HG02571 (cell line): ENCODE results near the gene SMARCC2.
"Not testable (repeated sequence)": the region's sequence is repeated elsewhere in the genome, so short reads cannot be mapped to it uniquely, and the experiment has no call there.

Experiments used
- ATAC-seq: cut with Tn5 transposase; IDR thresholded peaks from one replicate; pipeline ENCODE4 v1.9.1; 2021; ENCODE audit warnings: mild to moderate bottlenecking, moderate library complexity; ENCODE audit not compliant: unreplicated experiment

Gene SMARCC2

DNA sequence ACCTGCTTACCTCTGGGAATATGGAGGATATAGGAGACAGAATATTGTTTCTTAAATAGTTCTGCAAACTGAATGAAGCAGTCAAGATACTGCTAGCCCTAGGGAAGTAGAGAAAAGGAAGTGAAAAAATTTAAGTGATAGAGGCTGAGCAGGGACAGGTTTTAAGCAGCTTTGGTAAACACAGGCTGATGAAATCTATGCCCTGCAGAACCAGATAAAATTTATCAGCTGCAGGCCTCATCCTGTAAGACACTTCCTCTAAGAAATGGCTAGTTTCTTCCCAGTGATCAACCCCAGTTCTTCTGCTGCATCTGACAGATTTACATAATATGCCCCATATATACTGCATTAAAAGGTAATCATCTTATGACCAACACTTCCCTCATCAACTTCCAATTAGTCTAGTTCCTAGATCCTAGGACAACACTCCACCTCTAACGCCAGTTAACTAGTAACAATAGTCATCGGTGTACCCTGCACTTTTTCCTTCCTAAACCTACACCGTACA lies 62.5 kb downstream of the SMARCC2 start:
- ATAC-seq = no peak

DNA sequence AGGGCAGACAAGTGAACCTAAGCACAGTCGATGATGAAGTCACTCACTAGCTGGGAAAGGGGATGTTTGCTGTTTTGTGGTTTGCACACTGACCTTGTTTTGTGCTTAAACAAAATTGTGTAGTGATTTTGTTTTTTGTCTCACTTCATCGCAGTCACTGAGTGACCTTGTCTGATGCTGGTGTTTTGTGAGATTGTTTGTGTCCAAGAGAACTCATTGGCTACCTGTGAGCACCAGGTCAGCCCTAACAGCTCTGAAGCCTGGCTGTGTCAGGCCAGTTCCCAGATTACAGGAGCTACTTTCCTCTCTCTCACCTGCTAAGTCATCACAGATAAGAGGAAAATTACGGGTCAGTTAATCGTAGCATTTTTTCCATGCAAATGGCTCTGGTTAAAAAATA lies 65.2 kb downstream of the SMARCC2 start:
- ATAC-seq = no peak

DNA sequence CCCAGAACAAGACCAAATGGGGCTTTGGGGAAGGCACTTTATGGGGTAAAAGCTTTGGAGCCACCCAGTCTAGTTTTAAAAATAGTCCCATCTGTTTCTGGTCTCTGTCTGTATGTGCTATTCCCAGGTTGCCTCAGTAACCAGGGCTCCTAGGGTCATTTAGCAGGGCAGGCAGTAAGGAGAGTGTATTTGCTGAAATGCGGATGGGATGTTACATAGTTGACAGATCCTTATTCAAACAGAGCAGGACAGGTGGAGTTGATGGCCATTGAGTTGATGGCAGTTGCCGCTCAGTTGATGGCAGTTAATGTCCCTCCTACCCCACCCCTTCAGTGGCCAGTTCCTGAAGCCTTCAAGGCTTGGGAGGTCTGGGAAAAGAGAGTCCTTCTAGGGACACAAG lies 66.6 kb downstream of the SMARCC2 start:
- no peak for ATAC-seq

DNA sequence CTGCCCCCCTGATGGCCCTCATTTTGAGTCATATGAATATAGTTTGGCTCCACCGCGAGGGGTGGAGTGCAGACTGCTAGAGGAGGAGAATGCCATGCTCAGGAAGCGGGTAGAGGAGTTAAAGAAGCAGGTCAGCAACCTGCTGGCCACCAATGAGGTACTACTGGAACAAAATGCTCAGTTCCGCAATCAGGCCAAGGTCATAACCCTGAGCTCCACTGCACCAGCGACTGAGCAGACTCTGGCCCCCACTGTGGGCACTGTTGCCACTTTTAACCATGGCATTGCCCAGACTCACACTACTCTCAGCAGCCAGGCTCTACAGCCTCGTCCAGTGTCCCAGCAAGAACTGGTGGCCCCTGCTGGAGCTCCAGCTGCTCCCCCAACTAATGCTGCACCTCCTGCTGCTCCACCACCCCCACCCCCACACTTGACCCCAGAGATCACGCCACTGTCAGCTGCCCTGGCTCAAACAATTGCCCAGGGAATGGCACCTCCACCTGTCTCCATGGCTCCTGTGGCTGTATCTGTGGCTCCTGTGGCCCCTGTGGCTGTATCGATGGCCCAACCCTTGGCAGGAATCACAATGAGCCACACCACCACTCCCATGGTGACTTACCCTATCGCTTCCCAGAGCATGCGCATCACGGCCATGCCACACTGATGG lies 67.9 kb downstream of the SMARCC2 start:
- ATAC-seq = no peak

DNA sequence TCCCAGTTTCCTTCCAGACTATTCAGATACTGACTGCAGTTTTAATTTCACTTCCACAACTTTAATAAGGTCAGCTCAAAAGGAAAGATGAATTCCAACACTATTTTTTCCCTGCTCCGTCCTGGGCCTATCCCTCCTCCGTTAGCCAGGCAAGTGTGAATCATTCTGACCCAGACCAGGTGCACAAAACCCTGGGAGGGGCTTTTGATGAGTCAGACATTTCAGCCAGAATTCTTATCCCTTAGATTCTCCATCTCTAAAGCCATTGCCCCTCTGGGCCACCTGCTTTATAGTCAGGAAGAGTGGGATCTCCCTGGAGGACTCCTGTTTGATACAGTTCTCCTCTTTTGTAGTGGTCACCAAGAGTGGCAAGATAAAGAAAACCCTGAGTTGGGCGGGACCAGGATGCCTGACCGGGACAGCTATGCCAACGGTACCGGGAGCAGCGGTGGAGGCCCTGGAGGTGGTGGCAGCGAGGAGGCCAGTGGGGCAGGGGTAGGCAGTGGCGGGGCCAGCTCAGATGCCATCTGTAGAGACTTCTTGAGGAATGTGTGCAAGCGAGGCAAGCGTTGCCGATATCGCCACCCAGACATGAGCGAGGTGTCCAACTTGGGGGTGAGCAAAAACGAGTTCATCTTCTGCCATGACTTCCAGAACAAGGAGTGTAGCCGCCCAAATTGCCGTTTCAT lies 69.0 kb downstream of the SMARCC2 start:
- ATAC-seq = no peak

DNA sequence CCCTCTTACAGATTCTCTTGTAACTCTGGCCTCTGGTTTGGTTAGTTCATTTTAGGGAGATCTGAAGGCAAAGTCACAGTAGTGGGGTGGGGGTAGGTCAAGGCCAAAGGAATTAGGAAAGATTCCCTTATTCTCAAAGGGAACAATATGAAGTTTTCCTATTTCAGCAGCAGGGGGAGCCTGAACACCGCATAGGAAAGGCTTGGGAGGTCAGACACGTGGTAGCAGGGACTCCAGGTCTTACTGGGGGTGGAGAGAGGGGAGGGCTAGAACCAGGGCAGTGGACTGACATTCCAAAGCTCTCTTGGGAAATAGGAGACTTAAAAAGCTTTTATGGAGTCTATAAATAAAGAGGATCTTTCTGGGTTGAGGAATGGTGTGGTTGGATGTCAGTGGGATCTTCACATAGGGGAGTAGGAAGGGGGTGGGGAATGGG lies 69.9 kb downstream of the SMARCC2 start:
- no peak for ATAC-seq

DNA sequence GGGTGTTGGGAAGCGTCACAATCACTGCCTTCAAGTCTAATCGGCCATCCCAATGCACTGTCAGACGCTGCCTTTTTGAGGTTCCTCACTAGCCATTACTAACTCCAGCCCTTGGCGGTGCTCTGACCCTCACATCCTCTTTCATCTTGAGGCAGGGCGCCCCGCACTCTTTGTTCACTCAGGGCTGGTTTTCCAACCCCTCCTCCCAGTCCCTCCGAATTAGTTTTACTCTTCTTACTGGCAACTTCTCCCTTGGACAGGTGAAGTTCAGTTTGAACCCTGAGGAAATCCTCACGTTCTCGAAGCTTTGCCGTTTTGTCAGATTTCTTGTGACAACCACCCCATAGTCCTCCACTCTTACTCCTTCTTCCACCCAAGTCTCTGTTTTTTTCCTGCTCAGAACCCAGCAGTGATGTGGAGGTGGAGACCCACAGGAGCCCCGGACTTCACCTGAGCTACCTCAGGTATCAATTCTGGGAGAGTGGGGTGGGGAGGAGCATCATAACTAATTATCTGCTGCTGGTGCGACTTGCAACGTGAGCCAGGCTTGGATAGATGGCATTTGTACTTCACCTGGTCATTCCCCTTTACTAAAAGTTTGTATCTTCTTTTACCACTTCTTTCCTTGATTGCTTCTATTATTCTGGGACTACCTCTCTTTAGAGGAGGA lies 70.5 kb downstream of the SMARCC2 start:
- no peak for ATAC-seq

DNA sequence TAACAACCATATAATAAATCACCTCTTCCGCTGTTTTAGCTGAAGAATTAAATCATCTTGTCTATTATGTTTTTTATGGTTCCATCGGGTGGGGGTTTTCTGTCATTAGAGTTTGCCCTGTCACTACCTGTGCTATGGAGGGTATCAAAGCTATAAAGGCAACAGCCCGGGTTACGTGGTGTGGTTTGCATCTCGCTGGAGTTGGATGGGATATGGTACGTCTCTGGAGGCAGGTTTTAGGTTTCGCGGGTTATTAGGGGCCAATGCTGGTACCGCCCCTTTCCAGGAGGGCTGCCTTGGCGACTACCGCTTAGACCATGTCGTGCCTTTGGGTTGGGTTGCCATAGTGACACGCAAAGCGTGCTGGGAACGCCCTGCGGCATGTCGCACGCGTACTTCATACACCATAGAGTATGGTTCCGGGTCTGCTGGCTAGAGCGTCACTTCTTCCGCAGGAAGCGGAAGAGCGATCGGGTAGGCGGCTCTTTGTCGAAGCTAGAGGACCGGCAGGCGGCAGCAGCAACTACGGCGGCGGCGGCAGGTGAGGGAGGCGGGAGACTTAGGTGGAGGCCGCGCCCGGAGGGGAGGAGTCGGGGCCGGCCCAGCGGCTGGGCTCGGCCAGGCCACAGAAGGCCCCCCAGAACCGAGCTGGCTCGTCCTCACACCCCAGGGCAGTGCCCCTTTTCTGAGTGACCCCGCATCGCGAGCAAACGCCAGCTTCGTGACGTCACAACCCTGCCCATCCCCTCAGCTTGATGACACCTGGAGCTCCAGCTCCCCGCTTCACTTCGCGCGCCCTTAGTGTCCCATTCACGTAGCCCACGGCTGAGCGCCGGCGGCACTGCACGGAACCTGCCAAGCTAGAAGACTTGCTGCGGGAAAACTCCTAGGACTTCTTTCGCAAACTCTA lies 71.2 kb downstream of the SMARCC2 start, which contains the start of gene ZC3H10:
TSS of gene ZC3H10 (plus strand) at position 489 of the 910 bp plus-strand sequence. CDS start 2,297 bp downstream, outside the sequence.
- ATAC-seq = peak; percentile 83

DNA sequence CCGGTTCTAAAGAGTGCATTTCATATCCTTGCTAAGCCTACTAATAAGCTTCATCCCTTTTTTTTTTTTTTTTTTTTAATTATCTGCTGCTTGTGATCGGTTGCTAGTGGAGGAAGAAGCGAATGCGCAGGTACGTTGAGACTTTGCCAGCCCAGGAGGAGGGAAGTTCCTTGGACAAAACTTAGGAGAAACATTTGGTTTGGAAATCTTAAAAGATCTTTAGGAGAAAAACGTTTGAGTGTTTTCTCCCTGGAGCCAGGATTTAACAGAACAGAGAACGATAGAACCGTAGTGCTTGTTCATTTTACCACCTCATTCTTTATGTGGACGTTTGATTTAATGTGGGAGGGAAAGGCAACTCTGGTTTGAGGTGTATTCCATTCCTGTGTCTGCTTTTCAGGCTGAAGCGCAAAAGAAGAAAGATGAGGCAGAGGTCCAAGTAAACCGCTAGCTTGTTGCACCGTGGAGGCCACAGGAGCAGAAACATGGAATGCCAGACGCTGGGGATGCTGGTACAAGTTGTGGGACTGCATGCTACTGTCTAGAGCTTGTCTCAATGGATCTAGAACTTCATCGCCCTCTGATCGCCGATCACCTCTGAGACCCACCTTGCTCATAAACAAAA lies 72.1 kb downstream of the SMARCC2 start:
- ATAC-seq = not testable (repeated sequence)

DNA sequence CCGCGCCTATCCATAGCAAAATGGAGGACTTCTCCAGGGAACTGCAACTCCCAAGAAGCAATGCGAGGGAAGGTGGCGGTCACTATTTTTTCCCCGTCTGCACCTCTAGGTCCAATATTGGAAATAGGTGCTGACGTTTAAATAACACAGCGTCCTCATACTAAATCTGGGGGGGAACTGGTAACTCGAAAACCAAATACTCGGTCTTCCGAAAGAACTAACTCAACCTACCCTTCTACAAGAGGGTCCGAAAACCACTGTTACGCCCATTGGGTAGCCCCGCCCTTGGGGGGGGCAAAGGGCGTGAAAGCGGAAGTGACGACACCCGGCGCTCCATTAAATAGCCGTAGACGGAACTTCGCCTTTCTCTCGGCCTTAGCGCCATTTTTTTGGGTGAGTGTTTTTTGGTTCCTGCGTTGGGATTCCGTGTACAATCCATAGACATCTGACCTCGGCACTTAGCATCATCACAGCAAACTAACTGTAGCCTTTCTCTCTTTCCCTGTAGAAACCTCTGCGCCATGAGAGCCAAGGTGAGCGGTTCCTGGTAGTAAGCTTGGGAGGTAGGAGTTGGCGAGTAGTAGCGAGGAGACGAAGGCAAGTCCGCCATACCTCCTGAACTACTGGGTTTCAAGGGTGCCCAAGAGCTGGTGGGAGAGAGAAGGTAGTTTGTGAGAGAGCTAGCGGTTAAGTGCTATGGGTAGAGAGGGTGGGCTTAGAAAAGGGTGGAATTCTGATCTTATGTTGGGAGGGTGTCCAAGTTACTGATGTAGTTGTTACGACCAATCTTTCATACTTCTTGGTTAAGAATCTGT lies 72.8 kb downstream of the SMARCC2 start, which contains the start of gene RPL41:
TSS of gene RPL41 (plus strand) at position 367 of the 815 bp plus-strand sequence.
- ATAC-seq = peak; percentile 46

DNA sequence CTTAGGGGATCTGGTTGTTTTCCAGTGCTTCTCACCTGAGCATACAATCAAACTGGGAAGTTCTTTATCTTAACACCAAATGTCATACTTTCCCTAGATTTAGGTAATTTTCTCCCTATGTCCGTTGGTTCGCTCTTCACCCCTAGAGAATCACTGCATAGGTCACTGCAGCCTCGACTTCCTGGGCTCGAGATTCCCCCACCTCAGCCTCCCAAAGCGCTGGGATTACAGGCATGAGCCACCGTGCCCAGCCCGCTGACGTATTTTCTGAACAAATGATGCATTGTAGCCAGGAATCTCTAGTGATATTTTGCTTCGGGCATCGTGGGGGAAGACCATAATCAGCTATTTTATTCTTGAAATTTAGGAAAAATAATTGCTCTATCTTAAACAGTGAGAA lies 74.0 kb downstream of the SMARCC2 start:
- no peak for ATAC-seq

DNA sequence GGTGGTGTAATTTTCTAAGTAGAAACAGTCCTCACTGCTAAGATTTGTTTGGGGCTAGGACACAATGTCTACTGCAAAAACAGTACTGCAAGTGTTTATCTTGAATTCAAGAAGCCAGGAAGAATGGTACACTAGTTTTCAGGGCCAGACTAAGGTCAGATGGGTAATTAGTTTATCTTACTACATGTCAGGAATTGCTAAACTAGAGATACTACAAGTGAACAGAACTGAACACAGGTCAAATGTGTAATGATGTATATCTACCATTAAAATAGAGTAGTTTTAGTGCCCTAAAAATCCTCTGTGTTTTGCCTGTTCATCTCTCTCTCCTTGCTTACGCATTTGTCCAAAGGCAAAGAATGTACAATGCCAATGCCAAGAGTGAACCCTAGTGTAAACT lies 75.2 kb downstream of the SMARCC2 start:
- no peak for ATAC-seq
